Dedifferentiated amniotic fluid mesenchymal stem cell (primary cell): ENCODE data around the gene CAPN2.
A peak's percentile ranks its signal among the peaks of the same experiment; 100 is the strongest.

Source experiments
- DNase-seq: peaks from one replicate; pipeline ENCODE4 v3.0.0-alpha.2; 2016; ENCODE audit errors: extremely low spot score

Gene CAPN2

GRCh38 chr1:223702735-223703667, 9.3 kb upstream of the CAPN2 start:
- DNase-seq = peak; percentile 45

GRCh38 chr1:223703668-223704013, 8.7 kb upstream of the CAPN2 start:
- no peak for DNase-seq

- no peak for DNase-seq
Measured at GRCh38 chr1:223704921-223705878, 7.1 kb upstream of the CAPN2 start.

- peak; percentile 85 for DNase-seq
Measured at GRCh38 chr1:223706077-223706973, 6.0 kb upstream of the CAPN2 start.

GRCh38 chr1:223707256-223708000, 4.9 kb upstream of the CAPN2 start:
- DNase-seq = peak; percentile 95

GRCh38 chr1:223708001-223708359, 4.4 kb upstream of the CAPN2 start:
- no peak for DNase-seq

GRCh38 chr1:223708651-223709268, 3.6 kb upstream of the CAPN2 start:
- DNase-seq = no peak

GRCh38 chr1:223709598-223709997, 2.7 kb upstream of the CAPN2 start:
- DNase-seq = peak; percentile 62

GRCh38 chr1:223710179-223711133, 1.9 kb upstream of the CAPN2 start:
- DNase-seq = no peak

- DNase-seq = no peak
Measured at GRCh38 chr1:223711173-223711572, 1.2 kb upstream of the CAPN2 start.

GRCh38 chr1:223711747-223712193, 569 bp upstream of the CAPN2 start:
- DNase-seq = no peak

GRCh38 chr1:223712850-223713474, 623 bp downstream of the CAPN2 start:
- DNase-seq = no peak

- no peak for DNase-seq
Measured at GRCh38 chr1:223713546-223714420, 1.4 kb downstream of the CAPN2 start.

GRCh38 chr1:223714421-223714724, 2.0 kb downstream of the CAPN2 start:
- no peak for DNase-seq

GRCh38 chr1:223714849-223715603, 2.7 kb downstream of the CAPN2 start:
- peak; percentile 75 for DNase-seq

- no peak for DNase-seq
Measured at GRCh38 chr1:223715604-223716172, 3.3 kb downstream of the CAPN2 start.
